Measurements from ENCODE around the gene CDRT15.
"Not testable (repeated sequence)": the region's sequence is repeated elsewhere in the genome, so short reads cannot be mapped to it uniquely, and the experiment has no call there.

CDRT15 gene

DNA sequence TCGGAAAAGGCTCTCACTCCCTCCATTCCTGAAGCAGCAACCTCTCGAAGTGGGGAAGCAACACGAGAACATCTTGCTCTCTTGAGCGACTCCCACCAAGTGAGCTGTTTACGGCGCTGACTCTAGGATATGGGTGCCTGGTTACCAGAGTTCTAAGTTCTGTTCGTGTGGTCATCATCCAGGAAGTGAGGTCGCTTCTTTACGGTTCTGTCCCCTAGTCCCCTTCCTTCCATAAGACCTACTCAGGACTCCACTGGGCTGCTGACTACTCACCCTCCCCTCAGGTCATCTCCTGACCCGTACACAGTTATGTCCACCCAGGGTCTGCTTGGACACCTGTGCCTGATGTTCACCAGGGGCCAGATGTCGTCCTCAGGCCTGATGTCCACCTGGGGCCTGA is at the start of gene CDRT15:
CDRT15 (minus strand) TSS at position 101 of the 400 bp plus-strand sequence; CDS start at position 72, 29 bp downstream.
- not testable (repeated sequence) for DNase-seq

DNA sequence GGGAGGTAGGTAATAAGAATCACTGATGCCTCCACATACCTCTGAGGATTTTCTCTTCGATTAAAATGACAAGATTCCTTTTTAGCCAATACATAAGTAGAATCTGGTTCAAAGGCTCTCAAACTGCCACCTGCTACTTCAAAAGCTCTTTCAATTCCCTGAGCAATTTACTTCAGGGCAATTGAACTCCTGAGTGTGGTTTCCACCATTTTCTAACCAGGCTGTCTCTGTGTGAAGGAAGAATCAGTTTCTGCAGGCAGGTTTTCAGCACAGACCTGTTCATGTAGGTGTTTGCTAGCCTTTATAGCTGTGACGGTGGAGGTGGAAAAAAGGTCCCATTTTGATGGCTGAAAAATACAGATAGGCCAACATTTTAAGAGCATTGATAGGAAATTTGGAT is 46.1 kb upstream of the CDRT15 start:
- no peak for DNase-seq

- DNase-seq = no peak
Measured at GRCh38 chr17:14281530-14281929, 44.9 kb upstream of the CDRT15 start.

DNA sequence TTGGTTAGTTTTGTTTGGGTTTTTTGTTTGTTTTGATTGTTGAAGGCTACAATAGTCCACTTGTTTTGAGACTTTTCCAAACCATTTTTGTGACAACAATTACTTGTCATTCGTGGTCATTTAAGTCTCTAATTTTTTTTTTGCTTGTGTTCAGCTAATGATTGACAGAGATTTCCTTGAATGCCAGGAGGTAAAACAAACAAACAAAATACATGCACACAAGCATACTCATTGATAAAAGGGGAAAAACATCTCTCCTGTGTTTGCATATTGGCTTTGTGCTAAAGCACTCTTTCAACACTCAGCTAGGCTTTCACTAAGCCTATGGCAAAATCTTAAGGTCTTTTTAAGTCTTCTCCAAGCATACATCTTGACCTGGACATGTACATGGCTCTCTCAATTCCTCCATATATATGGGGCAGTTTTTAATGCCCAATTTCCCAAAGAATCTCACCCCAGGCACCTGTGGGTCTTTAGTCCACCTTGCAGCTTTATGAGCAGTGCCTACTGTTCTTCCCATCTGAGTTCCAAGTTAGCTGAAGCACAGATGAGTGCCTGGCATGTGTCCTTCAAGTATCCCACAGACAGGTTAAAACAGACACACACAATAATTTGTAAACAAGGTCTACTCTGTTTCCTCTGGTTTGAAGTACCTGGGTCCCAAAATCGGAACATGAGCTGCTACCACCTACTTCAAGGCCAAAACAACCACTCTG is 40.0 kb upstream of the CDRT15 start:
- no peak for DNase-seq

DNA sequence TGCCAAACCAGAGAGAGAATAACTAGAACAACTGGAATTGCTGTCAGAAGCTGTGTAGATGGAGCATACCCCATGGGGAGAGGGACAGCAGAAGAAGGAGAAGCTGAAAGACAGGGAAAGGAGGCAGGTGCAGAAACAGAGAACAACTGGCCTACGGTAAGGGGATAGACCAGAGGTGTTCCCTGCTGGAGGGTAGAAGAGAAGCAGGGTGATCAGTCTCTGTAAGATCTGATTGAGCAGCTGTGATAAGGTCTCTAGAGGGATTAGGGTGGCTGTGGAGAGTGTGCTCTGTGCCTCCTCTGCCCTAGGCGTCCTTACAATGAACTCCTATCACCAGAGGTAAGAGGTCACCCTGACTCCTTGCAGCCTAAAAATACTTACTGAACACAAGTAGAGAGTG is 33.8 kb upstream of the CDRT15 start:
- no peak for DNase-seq

DNA sequence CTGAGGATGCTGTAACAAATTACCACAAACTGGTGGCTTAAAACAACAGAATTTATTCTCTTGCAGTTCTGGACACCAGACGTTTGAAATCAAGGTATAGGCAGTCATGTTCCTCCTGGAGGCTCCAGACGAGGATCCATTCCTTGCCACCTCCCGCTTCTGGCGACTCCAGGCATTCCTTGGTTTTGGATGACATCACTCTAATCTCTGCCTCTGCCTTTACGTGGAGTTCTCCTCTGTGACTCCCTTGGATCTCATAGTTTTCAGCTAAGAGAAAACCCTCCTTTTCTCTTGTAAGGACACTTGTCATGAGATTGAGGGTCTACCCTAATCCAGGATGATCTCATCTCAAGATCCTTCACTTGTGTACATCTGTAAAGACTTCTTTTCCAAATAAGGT is 32.8 kb upstream of the CDRT15 start:
- DNase-seq = no peak

- DNase-seq = no peak
Measured at GRCh38 chr17:14268264-14268663, 31.6 kb upstream of the CDRT15 start.

GRCh38 chr17:14261406-14261805 is 24.7 kb upstream of the CDRT15 start:
- no peak for DNase-seq

DNA sequence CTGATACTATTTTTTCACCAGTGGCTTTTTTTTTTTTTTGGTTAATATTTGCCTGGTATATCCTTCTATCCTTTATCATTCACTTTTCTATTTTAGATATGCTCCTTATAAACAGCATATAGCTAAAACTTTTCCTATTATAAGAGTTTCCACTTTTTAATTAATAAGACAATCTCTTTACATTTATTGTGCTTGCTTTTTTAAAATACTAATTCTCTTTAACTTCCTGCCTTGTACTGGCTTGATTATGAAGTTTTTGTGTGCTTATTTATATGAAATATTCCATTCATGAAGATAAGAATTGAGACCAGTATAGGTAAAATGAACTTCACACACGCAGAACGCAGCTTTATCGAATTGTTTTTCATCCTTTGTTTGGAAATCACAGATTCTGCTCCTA is 9.0 kb upstream of the CDRT15 start:
- no peak for DNase-seq

DNA sequence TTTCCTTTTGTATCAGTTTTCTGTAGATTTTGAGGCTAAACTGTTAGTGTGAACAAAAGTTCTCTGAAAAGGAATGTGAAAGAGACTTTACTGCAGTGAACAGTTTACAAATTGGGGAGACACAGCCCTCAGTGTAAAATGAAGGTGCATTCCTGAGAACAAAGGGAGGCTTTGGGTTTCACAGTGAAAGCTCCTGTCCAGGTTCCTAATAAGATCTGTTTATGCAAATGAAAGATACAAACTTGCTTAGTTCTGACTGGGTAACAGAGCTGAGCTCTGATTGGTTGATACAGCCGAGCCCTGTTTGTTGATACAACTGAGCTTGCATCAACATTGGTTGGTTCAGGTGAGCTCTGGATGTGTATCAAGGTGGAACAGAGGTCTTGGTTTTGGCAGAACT is 8.3 kb upstream of the CDRT15 start:
- no peak for DNase-seq

DNA sequence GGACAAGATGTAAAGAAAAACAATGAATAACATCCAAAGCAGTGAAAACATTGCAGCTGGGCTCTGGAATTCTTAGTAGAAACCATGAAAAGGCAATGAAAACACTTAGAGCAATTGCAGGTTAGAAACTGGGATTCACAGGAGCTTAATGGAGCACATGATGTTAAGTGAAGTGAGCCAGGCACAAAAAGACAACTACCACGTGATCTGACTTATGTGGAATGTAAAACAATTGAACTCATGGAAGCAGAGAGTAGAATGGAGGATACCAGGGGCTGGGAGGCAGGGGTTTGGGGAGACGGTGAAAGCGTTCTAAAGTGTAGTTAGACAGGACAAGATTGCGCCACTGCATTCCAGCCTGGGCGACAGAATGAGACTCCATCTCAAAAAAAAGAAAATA is 2.6 kb upstream of the CDRT15 start:
- not testable (repeated sequence) for DNase-seq

DNA sequence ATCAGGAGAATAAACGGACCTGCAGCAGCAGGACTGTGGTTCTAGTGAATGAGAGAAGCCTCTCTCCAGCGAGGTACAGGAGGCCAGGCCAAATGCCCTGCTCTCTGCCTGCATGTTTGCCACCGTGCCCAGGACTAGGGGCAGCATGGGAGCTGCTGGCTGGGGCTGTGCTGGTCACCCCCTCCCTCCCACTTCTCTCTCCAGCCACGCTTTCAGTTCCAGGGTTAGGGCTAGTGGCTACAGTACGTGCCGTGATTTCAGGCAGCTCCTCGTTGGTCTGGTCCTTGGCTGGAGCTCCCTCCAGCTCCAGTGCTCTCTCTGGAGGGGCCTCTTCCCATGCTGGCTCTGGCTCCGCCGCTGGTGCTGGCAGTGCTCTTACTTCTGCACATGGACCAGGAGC is 630 bp downstream of the CDRT15 start:
- not testable (repeated sequence) for DNase-seq

DNA sequence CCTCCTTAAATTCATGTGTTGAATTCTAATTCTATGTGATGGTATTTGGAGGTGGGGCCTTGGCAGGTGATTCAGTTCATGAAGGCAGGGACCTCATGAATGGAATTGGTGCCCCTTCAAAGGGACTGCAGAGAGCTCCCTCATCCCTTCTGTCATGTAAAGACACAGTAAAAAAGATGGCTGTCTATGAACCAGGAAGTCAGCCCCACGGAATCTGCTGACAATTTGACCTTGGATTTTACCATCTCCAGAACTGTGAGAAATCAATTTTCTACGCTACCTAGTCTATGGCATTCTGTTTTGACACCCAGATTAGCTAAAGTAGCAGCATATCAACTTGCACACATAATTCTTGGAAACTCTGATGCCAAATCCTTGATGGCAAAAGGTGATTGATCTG is 1.6 kb downstream of the CDRT15 start:
- not testable (repeated sequence) for DNase-seq

- not testable (repeated sequence) for DNase-seq
Measured at GRCh38 chr17:14231187-14231586, 5.5 kb downstream of the CDRT15 start.

DNA sequence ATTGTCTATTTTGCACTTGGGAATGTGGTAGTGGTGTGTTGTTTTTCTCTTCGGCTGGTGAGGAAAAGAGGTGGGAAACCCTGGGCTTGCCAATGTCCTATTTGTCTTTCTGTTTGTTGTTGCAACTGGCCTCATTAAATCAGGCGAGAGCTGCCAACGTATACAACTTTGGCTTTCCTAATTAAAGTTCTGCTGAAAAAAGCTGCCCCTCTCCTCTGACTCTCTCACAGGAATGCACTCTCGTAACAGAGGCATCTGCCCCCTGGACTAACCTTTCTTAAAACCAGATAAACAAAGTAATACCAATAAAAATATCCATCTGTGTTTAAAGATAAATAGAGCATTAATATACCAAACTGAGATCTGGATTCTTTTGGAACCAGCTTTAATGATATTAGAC is 7.8 kb downstream of the CDRT15 start:
- DNase-seq = no peak

GRCh38 chr17:14227052-14227451 is 9.6 kb downstream of the CDRT15 start:
- no peak for DNase-seq

DNA sequence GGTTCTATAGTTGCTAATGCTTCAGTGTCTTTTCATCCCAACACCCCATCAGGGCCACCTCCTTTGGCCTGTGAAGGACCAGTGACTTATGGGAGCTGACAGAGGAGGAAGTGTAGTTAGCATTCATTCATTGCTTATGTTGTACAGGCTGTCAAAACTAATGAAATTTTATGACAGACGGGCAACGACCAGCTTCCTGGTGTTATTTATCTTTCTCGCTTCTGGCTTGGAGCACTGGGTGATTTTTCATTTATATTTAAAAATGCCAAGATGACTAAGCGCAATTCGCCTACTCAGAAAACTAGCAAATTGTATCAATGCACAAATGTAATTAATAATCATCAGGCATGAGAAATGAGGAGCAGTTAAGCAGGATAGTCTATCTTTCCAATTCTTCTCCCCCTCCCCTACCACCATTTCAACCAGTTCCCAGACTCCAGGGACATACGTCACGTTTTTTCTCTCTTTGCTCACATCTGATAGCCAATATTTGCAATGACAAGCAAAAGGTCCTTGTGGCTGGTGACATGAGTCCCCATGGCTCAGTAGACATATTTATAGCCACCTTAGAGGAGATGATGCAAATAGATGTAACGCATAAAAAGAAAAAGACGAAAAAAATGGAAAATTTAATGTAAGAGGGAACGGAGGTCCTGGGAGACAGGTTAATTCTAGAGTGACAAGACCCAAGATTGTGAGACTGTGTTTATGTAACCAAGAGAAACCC is 11.2 kb downstream of the CDRT15 start:
- no peak for DNase-seq

DNA sequence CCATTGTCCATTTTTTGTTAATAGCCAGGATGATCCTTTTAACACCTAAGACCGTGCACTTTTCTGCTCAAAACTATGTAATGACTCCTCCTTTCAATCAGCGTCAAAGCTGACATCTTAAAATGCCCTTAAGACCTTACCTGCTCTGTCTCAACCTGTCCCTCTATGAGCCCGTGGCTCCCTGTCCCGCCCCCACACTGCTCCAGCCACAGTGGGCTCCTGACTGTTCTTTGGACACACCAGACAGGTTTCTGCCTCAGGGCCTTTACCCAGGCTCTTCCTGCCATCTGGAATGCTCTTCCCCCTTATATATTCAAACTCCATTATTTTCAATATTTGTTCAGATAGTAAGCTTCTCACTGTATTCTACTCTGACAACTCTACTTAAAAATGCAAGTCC is 14.1 kb downstream of the CDRT15 start:
- no peak for DNase-seq

DNA sequence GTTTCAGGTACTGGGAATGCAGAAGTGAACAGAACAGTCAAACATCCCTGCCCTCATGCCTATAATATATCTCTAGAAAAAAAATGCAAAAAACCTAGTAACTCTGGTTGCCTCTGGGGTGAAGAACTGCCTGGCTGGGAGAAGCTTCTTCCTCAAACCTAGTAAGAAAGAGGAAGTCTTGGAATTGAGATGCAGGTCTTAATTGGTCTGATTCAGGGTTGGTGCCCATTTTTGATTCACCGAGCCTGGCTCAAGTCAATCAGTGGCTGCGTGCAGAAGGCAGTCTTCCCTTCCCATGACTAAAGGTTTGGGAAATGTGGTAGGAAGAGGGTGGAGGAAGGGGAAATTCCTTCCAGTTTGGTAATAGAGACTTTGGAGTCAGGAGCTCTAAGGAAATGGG is 22.4 kb downstream of the CDRT15 start:
- no peak for DNase-seq

DNA sequence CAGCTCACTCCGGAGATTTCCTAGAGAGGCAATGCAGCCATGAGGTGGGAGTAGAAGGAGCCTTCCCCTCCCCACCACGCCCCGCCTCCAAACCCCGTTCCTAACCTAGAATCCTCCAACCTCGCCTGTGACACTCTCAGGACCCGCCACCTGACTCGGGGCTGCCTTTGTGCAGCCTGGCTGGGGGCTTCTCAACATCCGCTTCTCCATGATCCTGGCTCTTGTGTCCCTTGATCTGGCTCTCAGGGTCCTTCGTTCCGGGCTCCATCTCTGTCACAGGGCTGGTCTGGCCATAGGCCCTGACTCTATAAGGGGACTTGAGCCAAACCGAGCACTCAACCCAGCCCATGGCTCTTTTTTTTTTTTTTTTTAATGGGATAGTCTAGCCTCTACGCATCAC is 24.3 kb downstream of the CDRT15 start:
- DNase-seq = no peak

GRCh38 chr17:14211801-14212200 is 24.9 kb downstream of the CDRT15 start:
- no peak for DNase-seq

DNA sequence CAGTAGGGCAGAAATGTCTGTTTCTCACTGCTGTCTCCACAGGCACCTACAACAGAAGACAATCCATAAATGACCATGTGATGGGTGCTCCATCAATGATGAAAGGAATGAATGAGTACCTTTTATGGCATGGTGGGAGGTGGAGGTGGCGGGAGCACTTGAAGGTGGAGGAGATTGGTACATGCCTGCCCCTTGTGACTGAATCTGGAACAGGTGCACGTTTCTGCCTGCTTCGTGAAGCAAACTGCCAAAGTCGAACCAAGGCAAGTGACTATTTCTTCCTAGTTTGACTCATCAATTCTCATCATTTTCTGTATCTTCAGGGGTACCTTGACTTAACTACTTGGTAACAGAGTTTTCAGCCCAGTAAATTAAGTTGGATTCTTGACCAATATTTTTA is 25.4 kb downstream of the CDRT15 start:
- DNase-seq = no peak

DNA sequence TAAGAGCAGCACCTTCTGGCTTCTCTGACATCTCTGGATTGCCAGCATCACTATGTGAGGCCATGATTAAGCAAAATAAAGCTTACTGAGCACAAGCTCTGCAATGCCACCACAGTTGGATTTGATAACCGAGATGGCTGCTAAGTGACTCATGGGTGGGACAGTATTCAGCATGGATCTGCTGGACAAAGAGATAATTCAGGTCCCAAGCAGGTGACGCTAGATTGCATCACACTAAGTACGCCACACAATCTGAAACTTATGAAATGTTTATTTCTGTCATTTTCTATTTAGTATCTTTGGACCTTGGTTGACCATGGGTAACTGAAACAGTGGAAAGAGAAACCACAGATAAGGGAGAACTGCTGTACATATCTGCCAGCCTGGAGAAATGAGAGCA is 27.4 kb downstream of the CDRT15 start:
- no peak for DNase-seq

GRCh38 chr17:14207791-14208190 is 28.9 kb downstream of the CDRT15 start:
- no peak for DNase-seq

GRCh38 chr17:14206891-14207290 is 29.8 kb downstream of the CDRT15 start:
- DNase-seq = no peak
